ENCODE results near the gene ZMYND10. TPM values are rescaled to one million over a fixed set of nuclear protein-coding genes. Genes with fewer than 3 reads are reported as not detected.

Gene ZMYND10
- total RNA-seq, 2 donors from 2014 or later = 0.47 to 0.49 TPM

DNA sequence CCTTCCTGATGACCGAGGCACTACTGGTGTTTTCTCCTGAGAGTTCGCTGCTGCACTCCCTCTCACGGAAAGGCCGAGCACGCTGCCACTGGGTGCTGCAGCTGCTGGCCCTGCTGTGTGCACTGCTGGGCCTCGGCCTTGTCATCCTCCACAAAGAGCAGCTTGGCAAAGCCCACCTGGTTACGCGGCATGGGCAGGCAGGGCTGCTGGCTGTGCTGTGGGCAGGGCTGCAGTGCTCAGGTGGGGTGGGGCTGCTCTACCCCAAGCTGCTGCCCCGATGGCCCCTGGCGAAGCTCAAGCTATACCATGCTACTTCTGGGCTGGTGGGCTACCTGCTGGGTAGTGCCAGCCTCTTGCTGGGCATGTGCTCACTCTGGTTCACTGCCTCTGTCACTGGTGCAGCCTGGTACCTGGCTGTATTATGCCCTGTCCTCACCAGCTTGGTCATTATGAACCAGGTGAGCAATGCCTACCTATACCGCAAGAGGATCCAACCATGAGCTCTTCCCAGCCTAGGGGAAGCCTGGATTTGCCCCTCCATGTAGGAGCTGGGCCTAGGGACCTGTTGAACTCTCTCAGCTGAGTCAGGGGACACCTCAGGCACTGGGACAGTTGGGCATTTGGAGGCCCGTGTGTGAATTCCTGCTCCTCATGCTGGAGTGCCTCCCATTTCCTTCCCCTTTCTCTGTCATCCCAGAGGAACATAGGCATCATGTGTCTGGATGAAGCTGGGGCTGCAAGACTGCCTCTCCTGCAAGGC is 7.9 kb upstream of the ZMYND10 start:
- ATAC-seq = no peak
- DNase-seq = no peak
- intact Hi-C loops (cut with DNase I, micrococcal nuclease) = loop anchor here in 1 of 2 donors (10.0 kb wide), 1 partner anchor 201 kb away; no protein-coding TSS in a partner anchor

DNA sequence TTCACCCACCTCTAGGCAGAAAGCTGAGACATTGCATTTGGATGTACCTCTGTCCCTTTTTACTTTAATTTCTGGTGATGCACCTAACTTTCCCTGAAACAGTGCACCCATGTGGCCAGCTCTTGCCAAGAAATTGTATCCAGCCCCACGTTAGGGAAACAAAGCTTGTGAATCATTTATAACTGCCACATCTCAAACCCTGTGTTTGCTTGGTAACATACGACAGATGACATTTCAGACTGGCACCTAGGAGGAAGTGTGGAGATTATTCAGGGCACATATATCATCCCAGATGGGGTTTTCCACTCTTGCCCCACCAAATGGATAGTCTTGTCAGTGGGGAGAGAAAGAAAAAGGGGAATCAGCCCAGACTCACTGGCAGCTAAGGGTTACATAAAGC is 7.2 kb upstream of the ZMYND10 start:
- ATAC-seq (peak; percentile 5), DNase-seq (no peak)
- intact Hi-C loops (cut with DNase I, micrococcal nuclease) = loop anchor here in 1 of 2 donors (10.0 kb wide), 1 partner anchor 202 kb away; no protein-coding TSS in a partner anchor

DNA sequence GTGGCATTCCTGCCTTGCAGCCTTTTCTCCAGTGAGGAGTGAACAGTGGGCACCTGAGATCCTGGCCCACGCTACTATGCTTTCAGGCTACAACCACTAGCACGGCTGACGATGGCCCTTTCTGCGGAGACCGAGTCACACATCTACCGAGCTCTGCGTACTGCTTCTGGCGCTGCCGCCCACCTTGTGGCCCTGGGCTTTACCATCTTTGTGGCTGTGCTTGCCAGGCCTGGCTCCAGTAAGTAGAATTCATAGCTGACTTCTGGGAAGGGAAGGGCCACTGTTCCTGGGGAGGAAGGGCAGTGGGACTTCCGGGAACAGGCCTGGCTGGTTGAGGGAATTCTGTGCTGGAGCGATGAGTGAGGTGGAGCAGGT is 5.8 kb upstream of the ZMYND10 start:
- intact Hi-C loops (cut with DNase I, micrococcal nuclease) = loop anchor here in 1 of 2 donors (10.0 kb wide), 1 partner anchor 203 kb away; no protein-coding TSS in a partner anchor
- DNase-seq (no peak), ATAC-seq (no peak)

DNA sequence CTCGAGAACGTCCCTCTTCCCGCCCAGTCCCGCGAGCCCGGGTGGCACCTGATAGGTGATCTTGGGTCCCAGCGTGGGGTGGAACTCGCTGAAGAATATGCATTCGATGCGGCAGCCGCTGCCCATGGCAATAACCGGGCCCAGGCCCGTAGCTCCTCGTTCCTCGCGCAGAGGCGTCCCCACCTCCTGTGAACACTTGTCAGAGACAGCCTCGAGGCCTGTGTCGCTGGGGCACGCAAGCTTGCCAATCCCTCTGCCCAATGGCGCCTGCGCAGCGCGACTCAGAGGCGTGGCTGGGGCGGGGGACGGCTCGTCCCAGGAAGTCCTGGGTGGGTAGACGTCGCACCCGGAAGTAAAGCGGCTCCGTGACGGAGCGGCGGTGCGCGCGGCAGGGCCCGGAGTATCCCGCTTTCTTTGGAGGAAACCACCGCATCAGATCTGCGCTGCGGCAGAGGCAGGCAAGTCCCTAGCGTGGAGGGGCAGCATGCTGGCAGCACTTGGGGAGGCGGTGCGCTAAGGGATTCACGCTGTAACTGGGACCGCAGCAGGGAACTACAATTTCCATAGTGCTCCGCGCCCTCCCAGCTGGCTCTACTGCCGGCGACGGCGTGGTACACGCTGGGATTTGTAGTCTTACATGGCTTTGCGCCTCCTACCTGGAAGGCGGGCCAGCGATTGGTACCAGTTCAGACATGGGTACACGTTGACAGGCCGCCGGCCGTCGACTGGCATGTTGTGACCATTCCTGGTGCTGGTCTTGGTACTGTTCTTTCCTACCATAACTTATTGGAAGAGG is 5.2 kb upstream of the ZMYND10 start, which contains the start of the genes CYB561D2 and NPRL2:
CYB561D2 (plus strand) TSS at position 336 of the 796 bp plus-strand sequence. CDS start 572 bp downstream, outside the sequence.
NPRL2 (minus strand) TSS at position 249 of the 796 bp plus-strand sequence; CDS start at position 126, 123 bp downstream.
- ATAC-seq = peak; percentile 90
- intact Hi-C loops (cut with DNase I, micrococcal nuclease) = loop anchor here in 1 of 2 donors (10.0 kb wide), 1 partner anchor 204 kb away; no protein-coding TSS in a partner anchor
- peak; percentile 97 to 98 for DNase-seq

- ATAC-seq (no peak), DNase-seq (no peak)
- intact Hi-C loops (cut with DNase I, micrococcal nuclease) = loop anchor here in 1 of 2 donors (10.0 kb wide), 1 partner anchor 205 kb away; no protein-coding TSS in a partner anchor
Measured at GRCh38 chr3:50350213-50350526, 4.6 kb upstream of the ZMYND10 start.

GRCh38 chr3:50347187-50347813 is 1.8 kb upstream of the ZMYND10 start:
- peak in 1 of 2 donors; percentile 77 for DNase-seq
- peak; percentile 8 for ATAC-seq
- intact Hi-C loops (cut with DNase I, micrococcal nuclease) = no loop called here

DNA sequence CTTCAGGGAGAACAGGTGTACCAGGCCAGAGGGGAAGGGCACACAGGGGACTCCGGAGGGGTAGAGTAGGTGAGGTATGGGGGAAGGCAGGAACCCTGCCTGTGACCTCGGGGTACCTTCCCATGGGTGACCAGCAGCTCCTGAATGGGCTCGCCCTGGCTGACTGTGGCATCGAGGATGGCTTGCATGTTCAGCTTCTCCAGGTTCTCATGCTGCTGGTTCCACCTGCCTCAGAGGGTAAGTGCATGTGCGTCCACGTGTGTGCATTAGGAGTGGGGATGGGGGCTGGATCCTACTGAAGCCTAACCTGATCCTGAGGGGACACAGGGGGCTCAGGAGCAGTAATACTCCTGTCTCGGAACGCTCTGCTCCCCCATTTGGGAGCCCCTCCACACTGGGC is 524 bp downstream of the ZMYND10 start:
- intact Hi-C loops (cut with DNase I, micrococcal nuclease) = no loop called here
- no peak for DNase-seq
- ATAC-seq = no peak

- no peak for DNase-seq
- intact Hi-C loops (cut with DNase I, micrococcal nuclease) = no loop called here
Measured at GRCh38 chr3:50342813-50343633, 2.5 kb downstream of the ZMYND10 start.

DNA sequence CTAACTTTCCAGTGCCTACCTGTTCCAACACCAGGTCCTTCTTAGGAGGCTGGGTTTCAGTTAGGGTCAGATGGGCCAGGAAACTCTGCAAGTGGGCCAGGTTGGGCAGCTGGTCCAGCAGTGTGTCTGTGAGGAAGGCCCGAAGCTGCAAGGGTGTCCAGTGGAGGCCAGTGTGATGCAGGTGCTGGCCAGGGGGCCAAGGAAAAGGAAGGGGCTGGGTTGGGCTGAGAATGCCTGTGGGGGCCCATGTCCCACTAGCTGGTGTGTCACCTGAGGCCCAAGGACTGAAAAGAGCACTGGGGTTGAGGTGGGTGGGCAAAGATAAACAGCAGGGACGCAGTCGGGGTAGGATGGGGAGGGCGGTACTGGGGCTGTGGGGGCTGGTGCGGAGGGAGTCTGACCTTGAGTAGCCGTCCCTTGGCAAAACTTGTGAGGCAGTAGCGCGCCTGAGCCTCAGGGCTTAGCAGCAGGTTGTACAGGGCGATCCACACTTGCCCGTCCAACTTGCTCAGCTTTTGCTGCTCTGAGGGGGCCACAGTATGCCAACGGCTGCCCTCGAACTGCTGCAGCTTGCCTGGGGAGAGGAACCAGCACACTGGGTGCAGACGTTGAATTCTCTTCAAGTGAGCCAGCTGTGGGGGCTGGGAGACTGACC is 3.4 kb downstream of the ZMYND10 start:
- ATAC-seq (no peak), DNase-seq (no peak)
- intact Hi-C loops (cut with DNase I, micrococcal nuclease) = no loop called here

More at GRCh38 chr3:50342813-50343633, 2.5 kb downstream of the ZMYND10 start:
- ATAC-seq = no peak

DNA sequence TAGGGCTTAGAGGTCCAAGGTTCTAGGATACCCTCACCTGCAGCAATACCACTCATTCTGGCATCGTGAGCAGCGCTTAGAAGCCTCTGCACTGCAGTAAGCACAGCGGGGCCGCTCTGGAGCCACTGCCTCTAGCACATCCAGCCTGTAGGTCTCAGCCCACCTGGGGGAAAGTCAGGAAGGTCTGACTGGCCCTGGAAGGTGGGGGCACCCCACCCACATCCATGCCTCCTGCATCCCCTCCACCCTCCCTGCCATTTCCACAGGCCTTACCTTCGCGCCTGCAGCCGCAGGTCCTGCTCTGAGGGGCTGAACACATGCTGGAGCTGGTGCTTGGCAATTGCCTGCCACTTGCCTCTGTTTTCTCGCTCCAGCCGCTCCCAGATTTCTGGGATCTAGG is 4.0 kb downstream of the ZMYND10 start:
- intact Hi-C loops (cut with DNase I, micrococcal nuclease) = no loop called here
- DNase-seq (no peak), ATAC-seq (no peak)

- ATAC-seq (peak; percentile 33), DNase-seq (peak; percentile 79 to 84)
- intact Hi-C loops (cut with DNase I, micrococcal nuclease) = no loop called here
Measured at GRCh38 chr3:50340448-50341329, 4.8 kb downstream of the ZMYND10 start, which contains the start of gene RASSF1. RASSF1 (minus strand) TSS chr3:50340836; CDS start chr3:50340805, 31 bp downstream.

- no peak for DNase-seq
- ATAC-seq = no peak
- intact Hi-C loops (cut with DNase I, micrococcal nuclease) = no loop called here
Measured at GRCh38 chr3:50340147-50340447, 5.4 kb downstream of the ZMYND10 start.

DNA sequence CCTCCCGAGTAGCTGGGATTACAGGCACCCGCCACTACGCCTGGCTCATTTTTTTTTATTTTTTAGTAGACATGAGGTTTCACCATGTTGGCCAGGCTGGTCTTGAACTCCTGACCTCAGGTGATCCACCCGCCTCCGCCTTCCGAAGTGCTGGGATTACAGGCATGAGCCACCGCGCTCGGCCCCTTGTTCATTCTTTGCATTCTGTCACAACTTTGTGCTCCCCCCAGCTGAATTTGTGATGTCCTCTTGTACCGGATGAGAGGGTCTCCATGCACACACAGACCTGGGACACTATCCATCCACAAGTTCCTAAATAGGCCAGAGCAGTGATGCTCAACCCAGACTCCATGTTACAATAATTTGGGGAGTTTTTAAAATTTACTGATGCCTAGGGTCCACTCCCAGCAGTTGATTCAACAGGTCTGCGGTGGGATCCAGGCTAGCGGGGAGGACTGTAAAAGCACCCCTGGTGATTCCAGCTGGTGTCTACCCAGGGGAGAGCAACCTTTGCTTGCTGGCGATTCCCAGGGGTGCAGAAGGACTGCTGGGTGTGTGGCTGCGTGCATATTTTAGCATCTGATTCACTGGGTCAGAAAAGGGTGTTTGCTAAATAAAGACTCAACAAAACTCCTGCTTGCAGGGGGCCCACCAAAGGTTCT is 5.9 kb downstream of the ZMYND10 start:
- ATAC-seq = no peak
- intact Hi-C loops (cut with DNase I, micrococcal nuclease) = no loop called here
- no peak for DNase-seq

DNA sequence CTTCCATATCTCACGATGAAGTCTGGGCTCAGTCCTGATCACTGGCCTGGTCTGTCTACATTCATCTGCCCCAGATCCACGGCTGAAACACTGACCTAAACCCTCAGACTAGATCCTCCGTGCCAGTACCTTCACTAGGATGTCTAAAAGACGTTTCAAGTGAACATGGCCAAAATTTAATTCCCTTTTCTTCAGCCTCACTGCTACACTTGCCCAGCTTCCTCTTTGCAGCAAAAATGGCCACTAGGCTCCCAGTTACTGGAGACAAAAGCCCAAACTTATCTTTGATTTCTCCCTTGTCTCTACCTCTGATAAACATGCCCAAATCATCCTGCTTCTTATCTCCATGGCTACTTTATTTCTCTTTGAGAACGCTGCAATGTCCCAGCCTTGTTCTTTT is 6.6 kb downstream of the ZMYND10 start:
- intact Hi-C loops (cut with DNase I, micrococcal nuclease) = no loop called here
- no peak for DNase-seq
- no peak for ATAC-seq

GRCh38 chr3:50337175-50337861 is 8.2 kb downstream of the ZMYND10 start:
- intact Hi-C loops (cut with DNase I, micrococcal nuclease) = no loop called here
- ATAC-seq = peak; percentile 83
- peak; percentile 99 to 100 for DNase-seq

All from left colon (tissue), 2 donors.